ENCODE data around the gene TNFRSF13B. TPM values are rescaled to one million over a fixed set of nuclear protein-coding genes. Genes with fewer than 3 reads are reported as not detected.

TNFRSF13B gene
- total and polyA plus RNA-seq, 10 of the 15 experiments (the other 5 are each of a cell fraction or from before 2014, with no cell fraction given): 15.5 to 231 (median 119) TPM

- TF ChIP-seq, protein P1, sequence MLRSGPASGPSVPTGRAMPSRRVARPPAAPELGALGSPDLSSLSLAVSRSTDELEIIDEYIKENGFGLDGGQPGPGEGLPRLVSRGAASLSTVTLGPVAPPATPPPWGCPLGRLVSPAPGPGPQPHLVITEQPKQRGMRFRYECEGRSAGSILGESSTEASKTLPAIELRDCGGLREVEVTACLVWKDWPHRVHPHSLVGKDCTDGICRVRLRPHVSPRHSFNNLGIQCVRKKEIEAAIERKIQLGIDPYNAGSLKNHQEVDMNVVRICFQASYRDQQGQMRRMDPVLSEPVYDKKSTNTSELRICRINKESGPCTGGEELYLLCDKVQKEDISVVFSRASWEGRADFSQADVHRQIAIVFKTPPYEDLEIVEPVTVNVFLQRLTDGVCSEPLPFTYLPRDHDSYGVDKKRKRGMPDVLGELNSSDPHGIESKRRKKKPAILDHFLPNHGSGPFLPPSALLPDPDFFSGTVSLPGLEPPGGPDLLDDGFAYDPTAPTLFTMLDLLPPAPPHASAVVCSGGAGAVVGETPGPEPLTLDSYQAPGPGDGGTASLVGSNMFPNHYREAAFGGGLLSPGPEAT (IDR thresholded peaks at IDR 0.05; ENCODE audit: low read depth): peak; percentile 67
- TF ChIP-seq EED (IDR thresholded peaks at IDR 0.05; ENCODE audit: low read depth) (peak; percentile 88), TCF3 (IDR thresholded peaks at IDR 0.05; ENCODE audit: borderline replicate concordance, insufficient read depth, low read depth, low read length) (0 out of 2 replicates have a peak, but pooled peaks have one; percentile 27), TAF1 (IDR thresholded peaks at IDR 0.05; ENCODE audit: borderline replicate concordance, low read depth, low read length) (no peak), RAD51 (IDR thresholded peaks at IDR 0.05) (no peak), EP300 (IDR thresholded peaks at IDR 0.05; ENCODE audit: borderline replicate concordance in 1 of 2, control insufficient read depth in 1 of 2, low read depth in 2 of 2, low read length in 2 of 2) (peak; percentile 60 to 86; a peak in 3 of 4 replicates), PML (IDR thresholded peaks at IDR 0.05; ENCODE audit: low read length) (peak; percentile 23; the same call in 1 of the 2 replicates), MEF2A (IDR thresholded peaks at IDR 0.05; ENCODE audit: insufficient read depth, low read depth, low read length) (peak; percentile 94), IKZF1 (conservative IDR thresholded peaks at IDR 0.05) (peak; percentile 88), RUNX3 (IDR thresholded peaks at IDR 0.05; ENCODE audit: low read length) (peak; percentile 81), KAT2A (conservative IDR thresholded peaks at IDR 0.05; ENCODE audit: control insufficient read depth, low read depth, low read length) (no peak), SMC3 (IDR thresholded peaks at IDR 0.05; ENCODE audit: borderline replicate concordance, low read length) (peak; percentile 8; the same call in 1 of the 2 replicates), MEF2B (IDR thresholded peaks at IDR 0.05; ENCODE audit: partially characterized antibody, poor library complexity, severe bottlenecking) (peak; percentile 96), KLF5 (IDR thresholded peaks at IDR 0.05; ENCODE audit: partially characterized antibody) (no peak), CHD2 (IDR thresholded peaks at IDR 0.05; ENCODE audit: borderline replicate concordance, low read depth, low read length) (peak; percentile 68; the same call in 1 of the 2 replicates), MLLT1 (IDR thresholded peaks at IDR 0.05) (peak; percentile 36; the same call in 1 of the 2 replicates), FOXM1 (IDR thresholded peaks at IDR 0.05; ENCODE audit: low read depth, low read length) (peak; percentile 30), STAT3 (IDR thresholded peaks at IDR 0.05; ENCODE audit: low read depth, low read length) (0 out of 2 replicates have a peak, but pooled peaks have one; percentile 33), MXI1 (IDR thresholded peaks at IDR 0.05; ENCODE audit: low read depth, low read length) (peak; percentile 21; the same call in 1 of the 2 replicates)
- TF ChIP-seq, protein P2, sequence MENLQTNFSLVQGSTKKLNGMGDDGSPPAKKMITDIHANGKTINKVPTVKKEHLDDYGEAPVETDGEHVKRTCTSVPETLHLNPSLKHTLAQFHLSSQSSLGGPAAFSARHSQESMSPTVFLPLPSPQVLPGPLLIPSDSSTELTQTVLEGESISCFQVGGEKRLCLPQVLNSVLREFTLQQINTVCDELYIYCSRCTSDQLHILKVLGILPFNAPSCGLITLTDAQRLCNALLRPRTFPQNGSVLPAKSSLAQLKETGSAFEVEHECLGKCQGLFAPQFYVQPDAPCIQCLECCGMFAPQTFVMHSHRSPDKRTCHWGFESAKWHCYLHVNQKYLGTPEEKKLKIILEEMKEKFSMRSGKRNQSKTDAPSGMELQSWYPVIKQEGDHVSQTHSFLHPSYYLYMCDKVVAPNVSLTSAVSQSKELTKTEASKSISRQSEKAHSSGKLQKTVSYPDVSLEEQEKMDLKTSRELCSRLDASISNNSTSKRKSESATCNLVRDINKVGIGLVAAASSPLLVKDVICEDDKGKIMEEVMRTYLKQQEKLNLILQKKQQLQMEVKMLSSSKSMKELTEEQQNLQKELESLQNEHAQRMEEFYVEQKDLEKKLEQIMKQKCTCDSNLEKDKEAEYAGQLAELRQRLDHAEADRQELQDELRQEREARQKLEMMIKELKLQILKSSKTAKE (IDR thresholded peaks at IDR 0.05; ENCODE audit: low read depth, poor library complexity, severe bottlenecking): peak; percentile 79
Observed at GRCh38 chr17:16975277-16975651, 3.3 kb upstream of the TNFRSF13B start (continued).
